Upper lobe of right lung (tissue), 1 donor: ENCODE results near the gene AHDC1. TPM values are rescaled to one million over a fixed set of nuclear protein-coding genes. Genes with fewer than 3 reads are reported as not detected.

Experiments
- ATAC-seq: fragments of 200-7000 bp; cut with Tn5 transposase; one replicate; pipeline ENCODE4 v1.9.1; 2020; ENCODE audit warnings: mild to moderate bottlenecking, moderate library complexity
- DNase-seq: peaks from one replicate; pipeline ENCODE4 v3.0.0-alpha.2; 2020
- H3K27ac ChIP-seq: fragments of 200-600 bp; one replicate; pipeline ENCODE4 v1.8.0; 2022
- H3K27me3 ChIP-seq: fragments of 200-600 bp; one replicate; pipeline ENCODE4 v1.8.0; 2022; ENCODE audit warnings: mild to moderate bottlenecking
- H3K36me3 ChIP-seq: fragments of 200-600 bp; one replicate; pipeline ENCODE4 v1.8.0; 2022
- H3K4me1 ChIP-seq: fragments of 200-600 bp; one replicate; pipeline ENCODE4 v1.8.0; 2022
- H3K4me3 ChIP-seq: fragments of 200-600 bp; one replicate; pipeline ENCODE4 v1.8.0; 2022; ENCODE audit warnings: mild to moderate bottlenecking
- H3K9me3 ChIP-seq: fragments of 200-600 bp; one replicate; pipeline ENCODE4 v1.8.0; 2022
- intact Hi-C: fragments of 100-400 bp; cut with DNase I; formaldehyde crosslinking; loops from one replicate; pipeline ENCODE4 v1.11.0; 2022
- total RNA-seq: library from RNA; stranded (reverse); fragmentation: NEBNext Ultra II Directional; extraction: Animal tissue kit (Norgen Biotek cat#: 25700); gene quantifications from one replicate; pipeline ENCODE4 v1.2.1, GENCODE V29; 2021
- TF ChIP-seq, protein P1 (sequence below): fragments of 200-600 bp; IDR thresholded peaks from one replicate; pipeline ENCODE4 v1.8.0; 2022; ENCODE audit warnings: antibody characterized with exemption
- donor health status: DM: no; HTN: yes; CAD: no; lungs with severe emphysema.

AHDC1 gene
- total RNA-seq, 1 donor from 2014 or later: 34.2 TPM

DNA sequence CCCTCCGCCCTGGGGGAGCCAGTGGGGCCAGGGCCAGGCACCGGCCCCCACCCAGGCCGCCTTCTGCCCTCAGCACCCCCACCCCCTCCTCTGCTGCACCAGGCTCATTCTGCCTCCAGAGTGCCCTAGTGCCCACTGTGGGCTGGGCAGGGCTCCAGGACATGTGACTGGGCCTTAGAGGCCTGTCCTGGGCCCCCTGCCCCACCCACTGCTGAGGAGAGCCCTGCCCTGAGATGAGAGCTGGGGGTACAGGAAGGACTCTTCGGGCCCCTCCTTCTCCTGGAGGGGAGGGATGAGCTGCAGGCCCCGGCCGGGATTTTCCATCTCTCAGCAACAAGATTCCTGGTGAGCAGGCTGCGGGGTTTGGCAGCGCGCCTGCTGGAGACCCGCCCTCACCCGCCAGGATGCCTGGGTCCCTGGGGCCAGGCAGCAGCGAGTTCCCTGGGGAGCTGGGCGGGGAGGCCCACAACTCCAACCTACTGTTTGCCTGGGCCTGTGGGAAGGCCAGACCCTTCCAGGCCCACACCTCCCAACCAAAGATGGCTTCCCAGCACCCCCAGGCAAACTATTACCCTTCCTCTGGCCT, 14.0 kb downstream of the AHDC1 start:
- H3K4me3 ChIP-seq: no peak overlapping the region
- H3K27ac ChIP-seq: peak overlapping the region; percentile 66
- H3K4me1 ChIP-seq: peaks cover 45% of the 10 kb centered on the region
- intact Hi-C loops: no loop called here
- no peaks in the 10 kb centered on the region for H3K36me3 ChIP-seq
- ATAC-seq: peak; percentile 59
- TF ChIP-seq, protein P1, sequence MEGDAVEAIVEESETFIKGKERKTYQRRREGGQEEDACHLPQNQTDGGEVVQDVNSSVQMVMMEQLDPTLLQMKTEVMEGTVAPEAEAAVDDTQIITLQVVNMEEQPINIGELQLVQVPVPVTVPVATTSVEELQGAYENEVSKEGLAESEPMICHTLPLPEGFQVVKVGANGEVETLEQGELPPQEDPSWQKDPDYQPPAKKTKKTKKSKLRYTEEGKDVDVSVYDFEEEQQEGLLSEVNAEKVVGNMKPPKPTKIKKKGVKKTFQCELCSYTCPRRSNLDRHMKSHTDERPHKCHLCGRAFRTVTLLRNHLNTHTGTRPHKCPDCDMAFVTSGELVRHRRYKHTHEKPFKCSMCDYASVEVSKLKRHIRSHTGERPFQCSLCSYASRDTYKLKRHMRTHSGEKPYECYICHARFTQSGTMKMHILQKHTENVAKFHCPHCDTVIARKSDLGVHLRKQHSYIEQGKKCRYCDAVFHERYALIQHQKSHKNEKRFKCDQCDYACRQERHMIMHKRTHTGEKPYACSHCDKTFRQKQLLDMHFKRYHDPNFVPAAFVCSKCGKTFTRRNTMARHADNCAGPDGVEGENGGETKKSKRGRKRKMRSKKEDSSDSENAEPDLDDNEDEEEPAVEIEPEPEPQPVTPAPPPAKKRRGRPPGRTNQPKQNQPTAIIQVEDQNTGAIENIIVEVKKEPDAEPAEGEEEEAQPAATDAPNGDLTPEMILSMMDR: no peak
- H3K9me3 ChIP-seq: no peaks in the 10 kb centered on the region
- H3K27me3 ChIP-seq: no peaks in the 10 kb centered on the region
- no peak for DNase-seq

DNA sequence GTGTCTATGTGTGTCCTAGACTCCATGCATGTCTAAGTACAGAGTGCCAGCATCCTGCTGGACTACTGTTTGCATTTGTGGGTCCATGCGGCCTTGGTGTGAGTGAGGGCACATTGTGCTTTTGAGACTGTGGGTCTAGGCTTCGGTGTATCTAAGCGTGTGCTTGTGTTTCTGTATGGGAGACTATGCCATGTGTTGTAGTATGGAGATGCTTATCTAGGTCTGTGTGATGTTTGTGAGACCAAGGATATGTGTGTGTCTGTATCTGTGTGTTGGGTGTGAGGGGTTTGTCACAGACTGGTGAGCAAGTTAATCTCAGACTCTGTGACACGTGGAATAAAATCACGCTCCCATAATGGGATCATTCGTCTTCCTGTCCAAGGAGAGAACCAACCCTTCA, 14.5 kb downstream of the AHDC1 start:
- DNase-seq (no peak), ATAC-seq (no peak)
- Histone ChIP-seq H3K27ac (peak overlapping the region; percentile 66), H3K9me3 (no peaks in the 10 kb centered on the region), H3K27me3 (no peaks in the 10 kb centered on the region), H3K36me3 (no peaks in the 10 kb centered on the region), H3K4me1 (peaks cover 45% of the 10 kb centered on the region), H3K4me3 (no peak overlapping the region)
- TF ChIP-seq, protein P1: no peak
- intact Hi-C loops: no loop called here

DNA sequence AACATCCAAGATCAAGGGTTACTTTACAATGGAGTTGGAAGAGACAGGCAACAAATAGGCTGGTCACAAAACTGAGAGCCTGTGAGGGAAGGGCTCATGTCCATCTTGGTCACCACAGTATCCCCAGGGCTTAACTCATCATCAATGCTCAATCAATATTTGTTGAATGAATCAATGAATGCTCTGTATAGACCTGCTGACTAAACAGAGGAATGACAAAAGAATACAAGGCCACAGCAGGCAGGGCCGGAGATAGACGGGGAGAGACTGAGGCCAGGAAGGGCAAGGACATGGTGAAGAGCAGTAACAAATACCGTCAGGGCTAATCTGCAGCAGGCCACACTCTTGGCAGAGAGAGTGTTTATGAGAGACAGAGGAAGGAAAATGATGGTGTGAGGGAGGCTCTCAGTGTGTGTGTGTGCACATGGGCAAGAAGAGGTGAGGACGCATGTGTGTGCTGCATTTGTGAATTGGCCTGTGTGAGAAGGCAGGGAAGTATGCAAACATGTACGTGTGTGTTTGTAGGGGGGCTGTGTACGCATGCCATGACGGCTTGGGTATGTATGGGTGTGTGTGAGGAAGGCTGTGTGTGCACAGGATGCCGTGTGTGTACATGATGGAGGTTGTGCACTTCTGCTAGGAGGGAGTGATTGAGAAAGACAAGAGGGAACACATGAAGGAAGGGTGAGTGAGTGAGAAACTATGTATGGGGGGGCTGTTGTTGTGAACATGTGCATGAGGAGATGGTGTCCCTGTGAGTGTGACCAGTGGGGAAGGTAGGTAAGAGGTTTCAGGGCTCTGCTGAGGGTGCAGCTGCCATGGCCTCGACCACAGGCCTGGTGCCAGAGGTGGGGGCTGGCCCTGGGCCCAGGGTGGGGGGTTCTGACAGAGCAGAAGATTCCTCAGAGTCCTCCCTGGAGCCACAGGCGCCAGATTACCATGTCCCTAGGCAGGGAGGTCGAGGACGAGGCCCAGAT, 15.4 kb downstream of the AHDC1 start:
- DNase-seq (no peak), ATAC-seq (no peak)
- intact Hi-C loops: no loop called here
- H3K4me1 ChIP-seq: peaks cover 42% of the 10 kb centered on the region
- H3K27ac ChIP-seq: no peak overlapping the region
- H3K36me3 ChIP-seq: no peaks in the 10 kb centered on the region
- no peaks in the 10 kb centered on the region for H3K9me3 ChIP-seq
- no peaks in the 10 kb centered on the region for H3K27me3 ChIP-seq
- no peak overlapping the region for H3K4me3 ChIP-seq
- TF ChIP-seq, protein P1: no peak

DNA sequence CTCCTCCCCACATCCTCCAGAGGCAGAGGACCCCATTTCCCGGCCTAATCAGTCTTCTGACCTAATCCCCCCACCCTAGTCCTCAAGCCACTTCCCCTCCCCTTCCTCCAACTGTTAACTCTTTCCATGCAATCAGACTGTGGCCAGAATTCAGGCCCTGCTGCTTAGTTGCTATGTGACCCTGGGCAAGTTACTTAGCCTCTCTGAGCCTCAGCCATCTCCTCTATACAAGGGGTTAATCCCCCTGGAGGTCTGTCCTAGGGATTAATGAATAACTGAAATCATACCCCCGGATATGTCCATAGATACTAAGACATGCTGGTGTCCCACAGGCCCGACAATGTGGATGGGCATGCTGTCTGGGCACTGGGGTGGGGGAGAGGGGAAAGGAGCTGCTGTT, 18.3 kb downstream of the AHDC1 start:
- no peak for DNase-seq
- H3K9me3 ChIP-seq: no peaks in the 10 kb centered on the region
- intact Hi-C loops: no loop called here
- H3K27me3 ChIP-seq: no peaks in the 10 kb centered on the region
- H3K4me1 ChIP-seq: peaks cover 25% of the 10 kb centered on the region
- no peak overlapping the region for H3K27ac ChIP-seq
- ATAC-seq: no peak
- no peak overlapping the region for H3K4me3 ChIP-seq
- TF ChIP-seq, protein P1: no peak
- H3K36me3 ChIP-seq: no peaks in the 10 kb centered on the region

DNA sequence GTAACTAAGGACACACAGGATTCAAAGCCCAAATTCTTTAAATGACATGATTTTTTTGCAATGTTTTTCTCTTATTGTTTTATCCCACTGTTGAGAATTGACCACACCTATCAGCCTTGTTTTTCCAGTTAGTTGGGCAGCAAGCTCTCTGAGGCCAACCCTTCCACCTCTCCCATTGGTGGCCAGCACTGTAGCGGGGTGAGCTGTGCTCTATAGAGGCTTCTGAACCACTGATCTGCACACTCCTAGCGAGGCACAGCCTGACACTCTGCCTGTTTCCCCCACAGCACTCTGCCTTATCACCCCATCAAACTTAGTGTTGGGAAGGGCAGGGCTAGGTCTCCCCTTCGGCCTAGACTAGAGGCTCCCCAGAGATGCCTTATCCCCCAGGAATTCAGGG, 19.5 kb downstream of the AHDC1 start:
- no peak overlapping the region for H3K4me3 ChIP-seq
- TF ChIP-seq, protein P1: no peak
- intact Hi-C loops: no loop called here
- no peak overlapping the region for H3K27ac ChIP-seq
- DNase-seq (no peak), ATAC-seq (no peak)
- H3K9me3 ChIP-seq: no peaks in the 10 kb centered on the region
- no peaks in the 10 kb centered on the region for H3K27me3 ChIP-seq
- H3K4me1 ChIP-seq: peaks cover 12% of the 10 kb centered on the region
- H3K36me3 ChIP-seq: no peaks in the 10 kb centered on the region
